8988T (cell line): ENCODE data around the gene CFAP298.

Experiments
- DNase-seq: peaks from one replicate; pipeline ENCODE4 v3.0.0; 2011

Gene CFAP298

GRCh38 chr21:32597205-32597604, 15.0 kb downstream of the CFAP298 start:
- DNase-seq, result no peak

DNA sequence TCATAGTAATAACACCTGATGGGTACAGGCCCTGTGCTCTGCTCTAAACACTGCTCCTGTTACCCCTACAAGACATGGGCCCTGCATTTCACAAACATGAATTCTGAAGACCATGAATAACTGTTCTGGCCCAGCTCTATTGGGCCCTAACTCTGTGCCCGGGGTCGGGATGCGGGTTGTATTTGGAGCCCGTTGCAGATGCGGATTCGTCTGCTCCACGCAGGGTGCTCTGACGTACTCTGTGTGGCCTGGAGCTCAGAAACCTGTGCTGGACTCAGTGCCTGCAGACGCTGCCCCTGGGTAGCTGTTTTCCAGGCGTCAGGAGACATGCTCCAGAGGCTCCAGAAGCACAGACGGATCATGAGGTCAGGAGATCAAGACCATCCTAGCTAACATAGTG, 16.7 kb downstream of the CFAP298 start:
- DNase-seq, result no peak

- no peak for DNase-seq
These were observed 18.5 kb downstream of the CFAP298 start for GRCh38 chr21:32593690-32594089.

DNA sequence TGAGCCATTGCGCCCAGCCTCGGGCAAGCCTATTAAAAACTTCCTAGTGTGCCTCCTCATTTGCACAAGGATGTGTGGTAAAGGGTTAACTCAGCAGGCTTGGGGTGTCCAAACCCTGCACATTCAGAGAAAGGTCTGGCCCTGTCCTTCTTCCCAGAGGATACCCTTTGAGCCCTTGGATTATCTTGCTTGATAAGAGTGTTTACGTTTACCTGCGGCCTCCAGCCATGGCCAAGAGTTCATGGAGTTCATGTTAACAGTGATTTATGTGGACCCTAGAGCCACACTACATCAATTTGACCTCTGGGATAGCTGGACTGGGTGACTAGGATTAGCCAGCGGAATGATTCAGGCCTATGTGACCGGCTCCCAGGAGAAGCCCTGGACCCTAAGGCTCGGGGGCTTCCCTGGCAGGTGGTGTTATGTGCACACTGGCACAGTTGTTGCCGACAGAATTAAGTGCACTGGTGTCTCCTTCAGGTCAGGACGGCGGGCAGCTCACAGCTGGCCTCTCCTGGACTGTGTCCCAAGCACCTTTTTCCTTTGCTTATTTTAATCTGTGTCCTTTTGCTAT, 19.2 kb downstream of the CFAP298 start:
- DNase-seq, result no peak

GRCh38 chr21:32590130-32590529, 22.0 kb downstream of the CFAP298 start:
- no peak for DNase-seq

- no peak for DNase-seq
These were observed 24.5 kb downstream of the CFAP298 start for GRCh38 chr21:32587651-32588050.

DNA sequence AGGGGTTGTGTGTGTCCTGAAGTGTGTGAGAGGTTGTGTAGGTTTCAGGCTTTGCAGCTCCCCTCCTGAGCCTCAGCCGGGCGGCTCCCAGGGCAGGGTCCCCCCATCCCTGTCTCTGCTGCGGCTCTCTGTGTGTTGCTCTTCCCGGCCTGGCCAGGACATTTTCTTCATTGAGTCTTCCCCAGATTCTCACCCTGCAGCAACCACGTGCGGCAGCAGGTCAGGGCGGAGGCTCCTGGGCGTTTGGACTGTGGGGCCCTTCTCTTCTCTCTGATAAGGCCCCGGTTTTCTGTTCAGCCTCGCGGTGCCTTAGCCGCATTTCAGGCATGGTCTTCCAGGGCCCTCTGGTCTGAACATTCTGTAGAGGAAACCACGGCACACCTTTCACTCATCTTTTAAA, 25.1 kb downstream of the CFAP298 start:
- no peak for DNase-seq

DNA sequence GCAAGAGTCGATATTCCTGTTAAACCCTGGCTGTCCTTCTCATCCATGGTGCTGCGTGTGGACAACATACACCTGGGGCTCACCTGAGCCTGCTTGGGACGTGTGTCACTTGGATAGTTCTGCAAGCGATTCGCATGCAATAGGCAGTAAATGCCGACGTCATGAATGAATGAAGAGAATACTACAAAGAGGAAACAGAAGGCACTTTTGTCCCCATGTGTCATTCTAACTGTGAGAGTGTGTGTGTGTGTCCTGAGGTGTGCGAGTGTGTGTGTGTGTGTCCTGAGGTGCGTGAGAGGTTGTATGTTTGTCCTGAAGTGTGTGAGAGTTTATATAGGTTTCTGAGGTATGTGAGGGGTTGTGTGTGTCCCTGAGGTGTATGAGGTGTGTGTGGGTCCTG, 26.2 kb downstream of the CFAP298 start:
- no peak for DNase-seq

DNA sequence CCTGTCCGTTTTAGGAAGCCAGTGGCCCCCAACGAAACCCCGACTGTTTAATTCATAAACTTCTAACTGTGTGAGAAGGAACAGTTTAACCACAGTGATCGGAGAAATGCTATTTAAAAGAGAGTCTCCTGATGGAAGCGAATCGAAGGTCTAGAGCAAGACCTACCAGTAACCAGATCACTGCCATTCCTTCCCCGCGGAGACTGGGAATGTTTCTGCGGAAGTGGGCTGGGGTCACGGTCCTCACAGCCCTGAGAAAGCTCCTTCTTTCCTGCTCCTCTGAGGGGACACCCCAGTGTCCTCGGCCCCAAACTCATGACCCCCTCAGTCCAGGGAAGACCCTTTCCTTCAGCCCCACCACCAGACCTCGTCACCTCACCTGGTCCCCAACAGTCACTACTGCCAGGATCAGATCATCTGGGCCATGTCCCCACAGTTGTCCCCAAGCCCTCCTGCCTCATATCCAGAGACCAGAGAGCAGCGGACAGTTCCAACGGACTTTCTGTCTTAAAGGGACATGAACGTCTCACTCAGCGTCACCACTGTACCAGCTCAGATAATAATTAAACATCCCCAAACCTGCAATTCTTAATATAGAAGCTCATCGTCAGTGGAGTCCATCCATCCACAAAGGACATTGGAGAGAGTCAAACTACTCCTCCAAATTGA, 27.0 kb downstream of the CFAP298 start, which contains the start of gene TCP10L:
TCP10L (minus strand) TSS at position 482 of the 669 bp plus-strand sequence. CDS start 1,219 bp downstream, outside the sequence.
- DNase-seq, result no peak

DNA sequence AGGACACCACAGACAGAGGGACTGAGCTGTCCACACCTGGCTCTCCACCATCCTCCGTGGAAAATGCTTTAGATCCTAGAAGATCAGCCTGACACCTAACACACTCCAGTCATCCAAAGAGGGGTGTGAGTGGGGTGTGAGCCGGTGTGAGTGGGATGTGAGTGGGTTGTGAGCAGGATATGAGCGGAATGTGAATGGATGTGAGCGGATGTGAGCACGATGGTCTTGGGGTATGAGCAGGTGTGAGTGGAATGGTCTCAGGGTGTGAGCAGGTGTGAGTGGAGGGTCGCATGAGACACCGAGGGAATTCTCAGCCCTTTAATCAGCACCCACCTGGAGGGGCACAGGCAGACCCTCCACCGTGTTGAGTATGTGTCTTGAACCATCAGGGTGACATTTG, 27.7 kb downstream of the CFAP298 start:
- DNase-seq, result no peak

DNA sequence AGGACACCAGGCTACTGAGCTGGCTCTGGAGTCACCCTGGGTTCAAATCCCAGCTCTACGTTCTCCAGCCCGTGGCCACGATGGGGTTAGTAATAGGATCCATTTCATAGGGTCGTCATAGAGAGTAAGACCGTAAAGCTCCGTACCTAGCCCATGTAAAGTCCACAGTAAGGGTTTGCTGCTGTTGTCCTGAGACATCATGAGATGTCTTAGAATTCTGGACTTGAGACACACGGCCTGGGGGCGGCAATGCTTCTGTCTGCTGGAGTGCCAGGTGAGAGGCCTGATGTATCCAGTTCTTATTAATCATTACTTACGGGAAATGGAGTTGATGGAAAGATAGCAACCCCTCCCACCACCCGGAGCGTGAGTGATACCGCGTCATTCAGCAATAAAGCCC, 30.4 kb downstream of the CFAP298 start:
- no peak for DNase-seq

DNA sequence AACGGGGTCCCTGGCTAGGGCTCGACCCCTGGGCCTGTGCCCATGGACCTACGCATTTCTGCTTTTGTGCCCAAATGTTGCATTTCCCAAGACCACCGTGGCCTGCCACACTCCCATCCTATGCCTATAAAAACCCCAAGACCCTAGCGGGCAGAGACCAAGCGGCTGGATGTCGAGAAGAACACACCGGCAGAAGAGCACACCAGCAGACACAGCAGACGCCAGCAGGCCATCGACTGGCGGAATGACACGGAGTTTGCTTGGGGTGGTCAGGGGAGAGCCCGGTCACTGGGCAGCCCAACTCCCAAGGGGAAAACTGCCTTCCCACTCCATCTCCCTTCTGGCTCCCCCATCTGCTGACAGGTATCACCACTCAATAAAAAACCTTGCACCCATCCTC, 31.2 kb downstream of the CFAP298 start:
- DNase-seq, result no peak

- no peak for DNase-seq
These were observed 34.0 kb downstream of the CFAP298 start for GRCh38 chr21:32578107-32578691.

DNA sequence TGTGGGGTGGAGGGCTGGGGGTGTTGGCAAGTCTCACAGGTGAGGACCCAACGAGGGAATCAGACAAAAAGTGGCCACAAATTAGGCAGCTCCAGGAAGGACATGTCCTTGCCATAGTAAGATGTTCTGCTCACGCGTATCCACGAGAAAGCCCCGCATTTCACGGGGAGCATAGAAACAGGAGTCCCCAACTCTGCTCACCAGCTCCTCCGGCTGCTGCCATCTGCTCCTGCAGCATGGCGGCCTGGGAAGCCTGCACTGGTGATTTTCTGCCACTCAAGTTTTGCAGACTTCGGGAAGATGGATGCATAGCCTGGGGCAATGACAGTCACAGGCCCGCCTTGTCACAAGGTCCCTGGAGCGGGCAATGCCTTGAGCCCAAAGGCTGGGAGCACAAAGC, 36.2 kb downstream of the CFAP298 start:
- no peak for DNase-seq

DNA sequence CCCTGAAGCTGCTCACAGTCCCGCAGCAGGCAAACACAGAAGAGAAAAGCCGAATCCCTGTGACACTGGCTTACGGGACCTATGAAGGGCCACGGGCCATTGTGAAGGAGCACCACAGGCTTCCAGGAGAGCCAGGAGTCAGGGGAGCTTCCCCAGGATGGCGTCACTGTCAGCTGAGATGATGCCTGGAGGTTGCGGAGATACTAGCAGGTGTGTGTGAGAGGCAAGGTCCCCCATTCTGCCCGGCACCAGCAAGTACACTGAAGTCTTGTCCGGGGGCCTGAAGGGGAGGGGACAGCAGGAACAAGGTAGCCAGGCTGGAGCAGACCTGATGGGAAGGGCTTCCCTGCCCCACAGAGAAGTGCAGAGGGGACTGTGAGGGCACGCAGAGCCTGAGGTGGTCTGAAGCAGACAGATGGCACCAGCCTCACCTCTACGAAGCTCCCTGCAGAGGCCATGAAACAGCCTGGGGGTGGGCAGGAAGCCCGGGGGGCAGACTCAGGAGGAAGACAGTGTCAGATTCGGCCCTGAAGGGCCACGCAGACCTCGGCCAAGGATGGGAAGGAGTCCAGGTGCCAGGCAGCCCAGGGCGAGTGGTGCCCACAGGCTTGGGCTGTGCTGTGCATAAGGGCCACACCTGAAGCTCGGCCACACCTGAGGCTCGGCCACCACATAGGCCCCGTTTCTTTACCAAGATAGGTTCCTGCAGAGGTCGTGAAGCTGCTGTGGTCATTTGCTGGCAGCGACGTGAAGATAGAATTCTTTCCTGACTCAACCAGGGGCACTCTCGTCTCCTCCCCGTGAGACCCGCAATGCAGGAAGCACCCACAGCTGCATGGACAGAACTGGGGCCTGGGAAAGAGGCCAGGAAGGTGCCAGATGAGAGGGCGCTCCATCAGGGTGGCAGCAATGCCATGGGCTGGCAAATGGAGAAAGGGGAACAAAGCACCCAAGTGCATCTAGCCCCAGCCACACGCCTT, 36.9 kb downstream of the CFAP298 start:
- DNase-seq, result no peak

DNA sequence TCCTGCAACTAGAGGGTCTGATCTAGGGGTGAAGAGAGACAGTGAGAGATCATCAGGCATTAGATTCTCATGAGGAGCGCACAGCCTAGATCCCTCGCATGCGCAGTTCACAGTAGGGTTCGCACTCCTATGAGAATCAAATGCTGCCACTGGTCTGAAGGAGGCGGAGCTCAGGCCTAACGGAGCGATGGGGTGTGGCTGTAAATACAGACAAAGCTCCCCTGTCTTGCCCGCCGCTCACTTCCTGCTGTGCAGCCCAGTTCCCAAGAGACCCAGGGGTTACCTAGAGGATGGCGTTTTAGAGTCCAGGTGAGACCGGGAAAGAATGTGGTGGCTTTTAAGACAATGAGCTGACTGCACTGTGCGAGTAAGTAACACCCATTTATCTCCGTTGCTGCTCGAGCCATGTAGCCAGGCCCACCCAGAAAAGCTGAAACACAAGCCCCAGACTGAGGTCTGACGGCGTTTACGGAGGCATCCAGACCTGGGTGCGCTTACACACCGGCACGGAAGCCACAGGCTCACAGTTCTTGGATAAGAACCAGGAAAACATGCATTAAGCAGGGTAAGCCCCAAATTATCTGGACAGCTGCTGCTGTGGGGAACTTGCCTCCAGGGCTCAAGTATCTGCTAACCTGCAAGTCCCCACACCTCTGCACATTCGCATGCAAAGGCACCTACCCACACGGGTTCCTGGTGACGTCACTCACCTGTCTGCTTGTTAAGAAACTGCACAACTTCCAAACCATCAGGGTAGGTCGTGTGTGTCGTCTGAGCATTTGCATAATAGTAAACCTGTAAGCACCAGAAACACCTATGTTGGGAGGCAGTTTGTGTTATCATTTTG, 39.4 kb downstream of the CFAP298 start:
- no peak for DNase-seq

DNA sequence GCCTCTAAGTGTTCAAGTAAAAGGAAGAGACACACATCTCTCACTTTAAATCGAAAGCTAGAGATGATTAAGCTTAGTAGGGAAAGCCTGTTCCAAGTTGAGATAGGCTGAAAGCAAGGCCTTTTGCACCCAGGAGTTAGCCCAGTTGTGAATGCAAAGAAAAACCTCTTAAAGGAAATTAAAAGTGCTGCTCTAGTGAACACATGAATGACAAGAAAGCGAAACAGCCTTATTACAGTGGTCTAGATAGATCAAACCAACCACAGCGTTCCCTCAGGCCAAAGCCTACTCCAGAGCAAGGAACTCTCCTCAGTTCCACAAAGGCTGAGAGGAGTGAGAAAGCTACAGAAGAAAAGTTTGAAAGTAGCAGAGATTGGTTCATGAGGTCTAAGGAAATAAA, 41.7 kb downstream of the CFAP298 start:
- DNase-seq, result no peak

DNA sequence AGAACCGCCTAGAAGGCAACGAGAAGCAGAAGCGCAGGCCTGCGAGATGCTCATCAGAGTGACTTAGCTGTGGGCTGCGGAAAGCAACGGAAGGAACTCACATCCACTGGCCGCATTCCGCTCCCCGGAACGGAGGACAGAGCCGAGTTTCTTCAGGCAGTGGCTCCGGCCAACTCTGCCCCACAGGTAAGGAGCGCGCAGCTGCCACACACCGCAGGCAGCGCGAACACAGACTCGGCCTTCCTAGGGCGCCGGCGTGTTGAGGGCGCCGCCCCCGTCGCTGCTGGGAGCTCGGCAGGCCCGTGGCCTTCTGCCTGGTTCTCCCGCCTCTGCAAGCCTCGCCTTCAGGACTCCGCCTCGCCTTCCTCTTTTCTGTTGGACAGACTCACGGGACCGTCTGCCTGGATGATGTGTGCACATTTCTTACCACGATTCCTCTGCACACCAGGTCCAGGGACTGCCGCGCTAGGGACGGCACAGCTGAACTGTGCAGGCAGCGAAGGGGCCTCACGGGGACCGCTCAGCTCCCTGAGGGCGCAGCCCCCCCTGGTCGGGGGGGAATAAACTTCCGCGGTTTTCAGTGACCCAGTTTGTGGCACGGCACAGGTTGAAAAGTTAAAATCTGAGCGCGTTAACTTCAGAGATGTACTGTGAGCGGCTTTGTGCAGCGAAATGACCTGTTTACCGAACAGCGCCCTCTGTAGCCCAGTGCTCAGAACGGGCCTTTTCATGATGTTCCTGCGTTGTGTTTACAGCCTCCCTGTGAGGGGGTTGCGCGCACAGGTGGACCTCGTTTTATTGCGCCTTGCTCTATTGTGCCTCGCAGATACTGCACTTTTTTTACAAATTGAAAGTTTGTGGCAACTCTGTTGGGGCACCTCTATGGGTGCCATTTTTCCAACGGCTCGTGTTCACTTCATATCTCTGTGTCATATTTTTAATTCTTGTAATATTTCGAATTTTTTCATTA, 42.6 kb downstream of the CFAP298 start:
- DNase-seq, result peak; percentile 38

DNA sequence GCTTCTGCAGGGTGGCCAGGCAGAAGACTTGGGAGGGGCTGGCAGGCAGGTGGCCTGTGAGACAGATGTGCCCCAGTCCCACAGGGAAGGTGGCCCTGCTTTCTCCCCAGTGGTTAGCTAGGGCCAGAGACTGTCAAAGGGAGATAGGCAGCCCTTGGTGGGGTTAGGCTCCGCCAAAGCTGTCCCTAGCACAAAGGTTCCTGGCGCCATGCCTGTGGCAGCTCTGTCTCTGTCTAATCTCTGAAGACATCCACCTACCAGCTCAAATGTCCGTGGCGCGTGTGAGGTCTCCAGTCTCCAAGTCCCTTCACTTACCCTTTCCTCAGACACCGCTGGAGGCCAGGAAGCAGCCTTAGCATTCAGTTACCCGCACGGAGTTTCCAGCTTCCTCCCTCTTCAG, 44.6 kb downstream of the CFAP298 start:
- DNase-seq, result no peak

GRCh38 chr21:32566741-32567389, 45.3 kb downstream of the CFAP298 start:
- DNase-seq, result no peak
